OCI-LY3 (cell line): ENCODE measurements around the gene TRAT1.
A peak's percentile ranks its signal among the peaks of the same experiment; 100 is the strongest.

ENCODE experiments used
- H2AFZ ChIP-seq: fragments of 200-600, 300-600 bp; shearing (Covaris generic); 2 replicates; pipeline ENCODE4 v1.6.0; 2014; ENCODE audit warnings: antibody characterized with exemption, low read depth, low read length
- H3K27ac ChIP-seq: fragments of 200-600, 300-600 bp; sonication (generic); 2 replicates; pipeline ENCODE4 v1.5.1; 2014; ENCODE audit warnings: mild to moderate bottlenecking, low read length, moderate library complexity, mixed read lengths
- H3K27me3 ChIP-seq: fragments of 200-600, 300-600 bp; sonication (generic); 2 replicates; pipeline ENCODE4 v1.6.1; 2014; ENCODE audit warnings: low read depth, low read length, mixed read lengths
- H3K36me3 ChIP-seq: fragments of 200-600, 300-600 bp; sonication (generic); replicated peaks from 2 replicates; pipeline ENCODE3; 2014; ENCODE audit warnings: low read depth, low read length, mixed read lengths
- H3K4me1 ChIP-seq: fragments of 300-600, 200-600 bp; sonication (generic); 2 replicates; pipeline ENCODE4 v1.6.1; 2014; ENCODE audit warnings: low read length, mixed read lengths
- H3K4me2 ChIP-seq: fragments of 200-600, 300-600 bp; sonication (generic); 2 replicates; pipeline ENCODE4 v1.6.1; 2014; ENCODE audit warnings: low read length, mixed read lengths
- H3K4me3 ChIP-seq: fragments of 300-600, 200-600 bp; sonication (generic); 2 replicates; pipeline ENCODE4 v1.5.1; 2014; ENCODE audit warnings: antibody characterized with exemption, mild to moderate bottlenecking, low read length, moderate library complexity
- H3K79me2 ChIP-seq: fragments of 300-600, 200-600 bp; shearing (Covaris generic); 2 replicates; pipeline ENCODE4 v1.6.1; 2014; ENCODE audit warnings: mild to moderate bottlenecking, low read length, mixed read lengths
- H3K9ac ChIP-seq: fragments of 300-600, 200-600 bp; shearing (Covaris generic); 2 replicates; pipeline ENCODE4 v1.6.0; 2014; ENCODE audit warnings: mild to moderate bottlenecking, low read length, moderate library complexity
- H3K9me3 ChIP-seq: fragments of 200-600, 300-600 bp; shearing (Covaris generic); 2 replicates; pipeline ENCODE4 v1.6.1; 2014; ENCODE audit warnings: low read length, mixed read lengths; ENCODE audit not compliant: insufficient read depth
- H4K20me1 ChIP-seq: fragments of 200-600, 300-600 bp; sonication (generic); 2 replicates; pipeline ENCODE4 v1.6.1; 2016; ENCODE audit warnings: low read length, mixed read lengths; ENCODE audit not compliant: insufficient read depth
- EZH2phosphoT487 ChIP-seq: fragments of 200-600 bp; shearing (Covaris generic); IDR thresholded peaks from 2 replicates; pipeline ENCODE4 v1.6.1; 2018; ENCODE audit warnings: antibody characterized with exemption, mixed run types, low read depth
- TF ChIP-seq, protein P1 (sequence below): fragments of 200-600, 300-600 bp; sonication (generic); IDR thresholded peaks from 2 replicates; pipeline ENCODE4 v1.5.1; 2014; ENCODE audit warnings: antibody characterized with exemption, low read length, low read depth

Gene TRAT1

DNA sequence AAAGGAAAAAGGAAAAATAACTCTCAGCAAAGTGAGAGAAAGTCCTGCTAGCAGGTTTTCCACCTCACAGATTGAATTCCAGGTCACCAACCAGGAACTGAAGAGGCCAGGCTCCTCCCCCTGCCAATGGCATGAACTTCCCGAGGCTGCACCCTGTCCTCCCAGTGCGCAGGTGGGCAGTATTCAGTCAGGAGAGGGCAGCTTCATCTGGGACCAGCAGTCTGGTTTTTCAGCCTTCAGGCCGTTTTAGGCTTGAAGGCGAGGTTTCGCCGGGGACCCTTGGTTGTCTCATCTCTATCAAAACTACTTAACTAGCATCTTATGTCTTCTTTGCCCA lies 41.2 kb downstream of the TRAT1 start:
- no peaks in the 10 kb centered on the region for H3K79me2 ChIP-seq
- H4K20me1 ChIP-seq, result no peaks in the 10 kb centered on the region
- TF ChIP-seq, protein P1, sequence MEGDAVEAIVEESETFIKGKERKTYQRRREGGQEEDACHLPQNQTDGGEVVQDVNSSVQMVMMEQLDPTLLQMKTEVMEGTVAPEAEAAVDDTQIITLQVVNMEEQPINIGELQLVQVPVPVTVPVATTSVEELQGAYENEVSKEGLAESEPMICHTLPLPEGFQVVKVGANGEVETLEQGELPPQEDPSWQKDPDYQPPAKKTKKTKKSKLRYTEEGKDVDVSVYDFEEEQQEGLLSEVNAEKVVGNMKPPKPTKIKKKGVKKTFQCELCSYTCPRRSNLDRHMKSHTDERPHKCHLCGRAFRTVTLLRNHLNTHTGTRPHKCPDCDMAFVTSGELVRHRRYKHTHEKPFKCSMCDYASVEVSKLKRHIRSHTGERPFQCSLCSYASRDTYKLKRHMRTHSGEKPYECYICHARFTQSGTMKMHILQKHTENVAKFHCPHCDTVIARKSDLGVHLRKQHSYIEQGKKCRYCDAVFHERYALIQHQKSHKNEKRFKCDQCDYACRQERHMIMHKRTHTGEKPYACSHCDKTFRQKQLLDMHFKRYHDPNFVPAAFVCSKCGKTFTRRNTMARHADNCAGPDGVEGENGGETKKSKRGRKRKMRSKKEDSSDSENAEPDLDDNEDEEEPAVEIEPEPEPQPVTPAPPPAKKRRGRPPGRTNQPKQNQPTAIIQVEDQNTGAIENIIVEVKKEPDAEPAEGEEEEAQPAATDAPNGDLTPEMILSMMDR, result no peak
- TF ChIP-seq EZH2phosphoT487, result no peak
- H3K4me2 ChIP-seq, result no peak overlapping the region
- no peaks in the 10 kb centered on the region for H3K36me3 ChIP-seq
- no peaks in the 10 kb centered on the region for H3K9me3 ChIP-seq
- H3K27me3 ChIP-seq, result no peaks in the 10 kb centered on the region
- H3K4me3 ChIP-seq, result no peak overlapping the region
- peak overlapping the region; percentile 56; the same call in 1 of the 2 replicates for H2AFZ ChIP-seq
- H3K9ac ChIP-seq, result no peak overlapping the region
- peaks cover 5% of the 10 kb centered on the region for H3K4me1 ChIP-seq
- H3K27ac ChIP-seq, result no peak overlapping the region

DNA sequence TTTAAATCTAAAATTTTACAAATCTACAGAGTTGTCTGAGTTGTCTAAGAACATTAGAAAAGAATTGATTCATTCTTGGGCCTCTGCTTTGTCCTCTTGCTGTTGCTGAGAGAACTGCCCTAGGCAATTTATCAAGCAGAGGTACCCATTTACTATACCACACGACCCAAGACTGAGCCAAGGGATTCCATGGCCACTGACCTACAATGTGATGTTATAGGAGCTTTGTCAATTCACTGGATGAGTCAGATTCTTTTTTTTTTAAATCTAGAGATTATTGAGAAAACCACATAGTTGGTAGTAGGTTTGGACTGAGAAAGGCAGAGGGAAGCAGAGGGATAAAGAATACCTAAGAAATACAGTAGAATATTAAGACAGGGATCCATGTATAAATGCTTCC lies 55.3 kb downstream of the TRAT1 start:
- Histone ChIP-seq H3K4me3 (no peak overlapping the region), H2AFZ (no peak overlapping the region), H3K4me2 (no peak overlapping the region), H4K20me1 (no peaks in the 10 kb centered on the region), H3K79me2 (no peaks in the 10 kb centered on the region), H3K36me3 (no peaks in the 10 kb centered on the region), H3K4me1 (no peaks in the 10 kb centered on the region), H3K27me3 (no peaks in the 10 kb centered on the region), H3K9ac (no peak overlapping the region), H3K27ac (no peak overlapping the region), H3K9me3 (no peaks in the 10 kb centered on the region)
- TF ChIP-seq, protein P1, result no peak
- no peak for TF ChIP-seq EZH2phosphoT487

DNA sequence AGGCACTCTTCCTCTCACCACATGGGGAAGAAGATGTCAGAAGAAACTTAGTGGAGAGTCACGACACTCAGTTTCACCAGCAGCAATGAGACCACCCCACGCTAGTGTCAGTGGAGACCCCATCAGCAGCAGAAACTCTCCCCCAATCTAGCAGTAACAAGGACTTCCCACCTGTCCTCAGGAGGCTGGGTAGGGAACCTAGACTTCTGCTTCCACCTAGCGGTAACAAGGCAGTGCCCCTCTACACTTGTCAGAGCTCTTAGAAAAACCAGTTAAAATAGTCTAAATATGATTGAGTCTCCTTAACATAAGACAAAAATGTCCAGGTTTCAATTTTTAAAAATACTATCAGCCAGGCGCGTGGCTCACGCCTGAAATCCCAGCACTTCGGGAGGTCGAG lies 57.3 kb downstream of the TRAT1 start:
- Histone ChIP-seq H3K79me2 (no peaks in the 10 kb centered on the region), H3K27me3 (no peaks in the 10 kb centered on the region), H3K27ac (no peak overlapping the region), H3K9me3 (no peaks in the 10 kb centered on the region), H2AFZ (no peak overlapping the region), H3K4me1 (no peaks in the 10 kb centered on the region), H3K36me3 (no peaks in the 10 kb centered on the region), H3K4me2 (no peak overlapping the region), H3K9ac (no peak overlapping the region), H3K4me3 (no peak overlapping the region), H4K20me1 (no peaks in the 10 kb centered on the region)
- TF ChIP-seq, protein P1, result no peak
- TF ChIP-seq EZH2phosphoT487, result no peak

DNA sequence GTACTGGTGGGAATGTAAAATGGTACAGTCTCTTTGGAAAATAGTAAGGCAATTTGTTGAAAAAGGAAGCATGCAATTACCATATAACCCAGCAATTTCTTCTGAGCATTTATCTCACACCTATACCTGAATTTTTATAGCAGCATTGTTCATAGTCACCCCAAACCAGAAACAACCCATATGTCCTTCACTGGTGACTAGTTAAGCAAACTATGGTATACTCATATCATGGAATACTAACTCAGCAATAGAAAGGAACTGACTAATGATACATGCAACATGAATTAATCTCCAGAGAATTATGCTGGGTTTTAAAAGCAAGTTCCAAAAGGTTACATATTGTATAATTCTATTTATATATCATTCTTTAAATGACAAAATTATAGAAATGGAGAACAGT lies 60.2 kb downstream of the TRAT1 start:
- no peak overlapping the region for H3K4me3 ChIP-seq
- H3K79me2 ChIP-seq, result no peaks in the 10 kb centered on the region
- no peak overlapping the region for H2AFZ ChIP-seq
- H4K20me1 ChIP-seq, result no peaks in the 10 kb centered on the region
- H3K9me3 ChIP-seq, result no peaks in the 10 kb centered on the region
- no peak overlapping the region for H3K27ac ChIP-seq
- H3K4me2 ChIP-seq, result no peak overlapping the region
- H3K36me3 ChIP-seq, result no peaks in the 10 kb centered on the region
- TF ChIP-seq, protein P1, result no peak
- TF ChIP-seq EZH2phosphoT487, result no peak
- H3K9ac ChIP-seq, result no peak overlapping the region
- H3K4me1 ChIP-seq, result no peaks in the 10 kb centered on the region
- H3K27me3 ChIP-seq, result no peaks in the 10 kb centered on the region
